HepG2 (cell line): ENCODE data around the gene CKAP2L. TPM values are rescaled to one million over a fixed set of nuclear protein-coding genes. Genes with fewer than 3 reads are reported as not detected.

ENCODE experiments used
- CENPT ChIP-seq: sonication (generic); formaldehyde crosslinking; IDR thresholded peaks from 2 replicates; pipeline ENCODE4 v1.8.0; 2022; ENCODE audit warnings: low read depth, mild to moderate bottlenecking, moderate library complexity, missing genetic modification reagents
- ETV5 ChIP-seq: IDR thresholded peaks from 2 replicates; pipeline ENCODE4 v1.6.1; 2018; ENCODE audit warnings: missing biosample characterization, missing genetic modification reagents, inconsistent platforms, borderline replicate concordance
- KLF15 ChIP-seq: sonication (generic); formaldehyde crosslinking; IDR thresholded peaks from 2 replicates; pipeline ENCODE4 v1.8.1; 2023; ENCODE audit warnings: borderline replicate concordance, mild to moderate bottlenecking, inconsistent platforms, missing genetic modification reagents, mixed read lengths
- PHB2 ChIP-seq: fragments of 450-650 bp; IDR thresholded peaks from 2 replicates; pipeline ENCODE4 v1.6.1; 2018; ENCODE audit not compliant: partially characterized antibody
- PITX1 ChIP-seq: sonication (generic); formaldehyde crosslinking; IDR thresholded peaks from 2 replicates; pipeline ENCODE4 v1.5.1; 2020; ENCODE audit warnings: mild to moderate bottlenecking, missing genetic modification reagents
- RXRB ChIP-seq: IDR thresholded peaks from 2 replicates; pipeline ENCODE4 v1.6.1; 2016; ENCODE audit warnings: borderline replicate concordance, missing genetic modification reagents, missing compliant biosample characterization
- ZFP36L2 ChIP-seq: sonication (generic); formaldehyde crosslinking; IDR thresholded peaks from 2 replicates; pipeline ENCODE4 v1.4.0; 2020; ENCODE audit warnings: missing genetic modification reagents
- ZIK1 ChIP-seq: sonication (generic); formaldehyde crosslinking; IDR thresholded peaks from 2 replicates; pipeline ENCODE4 v1.5.0; 2020; ENCODE audit warnings: mild to moderate bottlenecking, low read depth, missing genetic modification reagents, borderline replicate concordance
- ZNF138 ChIP-seq: sonication (generic); formaldehyde crosslinking; IDR thresholded peaks from 2 replicates; pipeline ENCODE4 v1.5.0; 2020; ENCODE audit warnings: mild to moderate bottlenecking, low read depth, missing genetic modification reagents
- ZNF549 ChIP-seq: sonication (generic); formaldehyde crosslinking; IDR thresholded peaks from 2 replicates; pipeline ENCODE4 v1.5.0; 2020; ENCODE audit warnings: missing genetic modification reagents
- ZNF564 ChIP-seq: sonication (generic); formaldehyde crosslinking; IDR thresholded peaks from 2 replicates; pipeline ENCODE4 v1.8.1; 2023; ENCODE audit warnings: mild to moderate bottlenecking, missing genetic modification reagents
- polyA plus RNA-seq, 8 experiments: library from polyadenylated mRNA; depleted of rRNA in 3 of 8; stranded (reverse) in 7 of 8; unstranded in 1 of 8; fragments of >200 nt; fragmentation: Illumina TruSeq in 4 of 8; extraction: Trizol in 4 of 8; gene quantifications; 2 replicates each; pipeline versions ENCODE4 v1.2.1 to v1.2.3, GENCODE V29; 2011 to 2016; ENCODE audit warnings: low read depth in 4 of 8, missing spikeins in 1 of 8, mixed read lengths in 1 of 8; ENCODE audit not compliant: insufficient read depth in 1 of 8
- total RNA-seq, 5 experiments: library from RNA; depleted of rRNA; stranded (reverse); fragments of >200 nt; fragmentation: Illumina TruSeq; extraction: Trizol; gene quantifications; 2 replicates each; pipeline ENCODE4 v1.2.3, GENCODE V29; 2016; ENCODE audit warnings: low read depth in 1 of 5
- TF ChIP-seq, protein P1 (sequence below), 2 experiments: sonication (generic) in 1 of 2; formaldehyde crosslinking in 1 of 2; IDR thresholded peaks; 2 replicates each; pipeline versions ENCODE4 v1.6.1 to v1.9.0; 2014 to 2022; ENCODE audit warnings: antibody characterized with exemption in 1 of 2, borderline replicate concordance in 1 of 2, inconsistent platforms in 1 of 2, low read depth in 1 of 2, missing genetic modification reagents in 1 of 2
- TF ChIP-seq, protein P2 (sequence below): IDR thresholded peaks from 2 replicates; pipeline ENCODE4 v1.6.1; 2016; ENCODE audit warnings: missing compliant biosample characterization, missing genetic modification reagents, borderline replicate concordance
- TF ChIP-seq, protein P3 (sequence below): sonication (generic); formaldehyde crosslinking; IDR thresholded peaks from 2 replicates; pipeline ENCODE4 v1.4.0; 2020; ENCODE audit warnings: missing genetic modification reagents, borderline replicate concordance
- TF ChIP-seq, protein P4 (sequence below): IDR thresholded peaks from 2 replicates; pipeline ENCODE4 v1.6.1; 2016; ENCODE audit warnings: missing compliant biosample characterization, missing genetic modification reagents, borderline replicate concordance
- TF ChIP-seq, protein P5 (sequence below): sonication (generic); formaldehyde crosslinking; IDR thresholded peaks from 2 replicates; pipeline ENCODE4 v1.4.0; 2020; ENCODE audit warnings: mild to moderate bottlenecking, missing genetic modification reagents

CKAP2L gene
- total and polyA plus RNA-seq, 2 of the 13 experiments (the other 11 are each of a cell fraction or from before 2014, with no cell fraction given), result 7.1 to 9.5 TPM

DNA sequence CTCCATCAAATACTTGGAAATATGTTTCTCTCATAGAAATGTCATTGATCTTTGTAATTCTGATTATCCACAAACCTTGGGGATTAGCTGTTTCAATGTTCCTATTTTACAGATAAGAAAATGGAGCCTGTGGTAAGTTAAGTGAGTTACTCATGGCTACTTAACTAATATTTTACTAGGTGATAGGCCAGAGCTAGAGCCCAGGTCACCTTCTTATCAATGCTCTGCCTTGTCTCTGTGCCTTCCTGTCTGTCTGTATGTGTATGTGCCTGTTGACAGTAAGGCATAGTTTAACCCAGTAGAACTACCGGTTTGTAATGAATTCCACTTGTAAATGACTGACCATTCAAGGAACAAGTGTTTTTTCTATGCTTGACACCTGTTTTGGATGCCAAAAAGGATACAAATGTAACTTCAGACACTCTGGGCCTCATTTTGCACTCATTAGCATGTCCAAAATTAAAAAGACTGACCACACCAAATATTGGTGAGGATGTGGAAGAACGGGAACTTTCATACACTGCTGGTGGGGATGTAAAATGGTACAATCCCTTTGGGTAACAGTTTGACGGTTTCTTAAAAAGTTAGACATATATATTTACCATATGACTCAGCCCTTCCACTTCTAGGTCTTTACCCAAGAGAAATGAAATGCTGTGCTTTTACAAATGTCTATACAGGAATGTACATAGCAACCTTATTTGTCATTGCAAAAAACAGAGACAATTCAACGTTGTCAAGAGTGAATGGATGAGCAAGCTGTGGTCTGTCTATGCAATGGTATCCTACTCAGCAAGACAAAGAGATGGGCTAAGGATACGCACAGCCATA is 39.5 kb upstream of the CKAP2L start (continued):
- TF ChIP-seq, protein P1, sequence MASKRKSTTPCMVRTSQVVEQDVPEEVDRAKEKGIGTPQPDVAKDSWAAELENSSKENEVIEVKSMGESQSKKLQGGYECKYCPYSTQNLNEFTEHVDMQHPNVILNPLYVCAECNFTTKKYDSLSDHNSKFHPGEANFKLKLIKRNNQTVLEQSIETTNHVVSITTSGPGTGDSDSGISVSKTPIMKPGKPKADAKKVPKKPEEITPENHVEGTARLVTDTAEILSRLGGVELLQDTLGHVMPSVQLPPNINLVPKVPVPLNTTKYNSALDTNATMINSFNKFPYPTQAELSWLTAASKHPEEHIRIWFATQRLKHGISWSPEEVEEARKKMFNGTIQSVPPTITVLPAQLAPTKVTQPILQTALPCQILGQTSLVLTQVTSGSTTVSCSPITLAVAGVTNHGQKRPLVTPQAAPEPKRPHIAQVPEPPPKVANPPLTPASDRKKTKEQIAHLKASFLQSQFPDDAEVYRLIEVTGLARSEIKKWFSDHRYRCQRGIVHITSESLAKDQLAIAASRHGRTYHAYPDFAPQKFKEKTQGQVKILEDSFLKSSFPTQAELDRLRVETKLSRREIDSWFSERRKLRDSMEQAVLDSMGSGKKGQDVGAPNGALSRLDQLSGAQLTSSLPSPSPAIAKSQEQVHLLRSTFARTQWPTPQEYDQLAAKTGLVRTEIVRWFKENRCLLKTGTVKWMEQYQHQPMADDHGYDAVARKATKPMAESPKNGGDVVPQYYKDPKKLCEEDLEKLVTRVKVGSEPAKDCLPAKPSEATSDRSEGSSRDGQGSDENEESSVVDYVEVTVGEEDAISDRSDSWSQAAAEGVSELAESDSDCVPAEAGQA (IDR thresholded peaks at IDR 0.05; ENCODE audit: low read depth), result no peak
- TF ChIP-seq, protein P1 (CRISPR knock-in tag; IDR thresholded peaks at IDR 0.05; ENCODE audit: borderline replicate concordance), result no peak
- TF ChIP-seq ZNF138, result no peak
- TF ChIP-seq CENPT (CRISPR knock-in tag), result no peak
- TF ChIP-seq ZNF564 (CRISPR knock-in tag), result no peak
- no peak for TF ChIP-seq ZIK1 (CRISPR knock-in tag)
- no peak for TF ChIP-seq ZNF549
- TF ChIP-seq ZFP36L2 (CRISPR knock-in tag), result no peak
- no peak for TF ChIP-seq PHB2
- no peak for TF ChIP-seq KLF15 (CRISPR knock-in tag)
- TF ChIP-seq PITX1 (CRISPR knock-in tag), result no peak
- TF ChIP-seq, protein P2, sequence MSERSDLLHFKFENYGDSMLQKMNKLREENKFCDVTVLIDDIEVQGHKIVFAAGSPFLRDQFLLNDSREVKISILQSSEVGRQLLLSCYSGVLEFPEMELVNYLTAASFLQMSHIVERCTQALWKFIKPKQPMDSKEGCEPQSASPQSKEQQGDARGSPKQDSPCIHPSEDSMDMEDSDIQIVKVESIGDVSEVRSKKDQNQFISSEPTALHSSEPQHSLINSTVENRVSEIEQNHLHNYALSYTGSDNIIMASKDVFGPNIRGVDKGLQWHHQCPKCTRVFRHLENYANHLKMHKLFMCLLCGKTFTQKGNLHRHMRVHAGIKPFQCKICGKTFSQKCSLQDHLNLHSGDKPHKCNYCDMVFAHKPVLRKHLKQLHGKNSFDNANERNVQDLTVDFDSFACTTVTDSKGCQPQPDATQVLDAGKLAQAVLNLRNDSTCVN (CRISPR knock-in tag), result no peak
- TF ChIP-seq RXRB, result peak; percentile 89
- TF ChIP-seq, protein P3, sequence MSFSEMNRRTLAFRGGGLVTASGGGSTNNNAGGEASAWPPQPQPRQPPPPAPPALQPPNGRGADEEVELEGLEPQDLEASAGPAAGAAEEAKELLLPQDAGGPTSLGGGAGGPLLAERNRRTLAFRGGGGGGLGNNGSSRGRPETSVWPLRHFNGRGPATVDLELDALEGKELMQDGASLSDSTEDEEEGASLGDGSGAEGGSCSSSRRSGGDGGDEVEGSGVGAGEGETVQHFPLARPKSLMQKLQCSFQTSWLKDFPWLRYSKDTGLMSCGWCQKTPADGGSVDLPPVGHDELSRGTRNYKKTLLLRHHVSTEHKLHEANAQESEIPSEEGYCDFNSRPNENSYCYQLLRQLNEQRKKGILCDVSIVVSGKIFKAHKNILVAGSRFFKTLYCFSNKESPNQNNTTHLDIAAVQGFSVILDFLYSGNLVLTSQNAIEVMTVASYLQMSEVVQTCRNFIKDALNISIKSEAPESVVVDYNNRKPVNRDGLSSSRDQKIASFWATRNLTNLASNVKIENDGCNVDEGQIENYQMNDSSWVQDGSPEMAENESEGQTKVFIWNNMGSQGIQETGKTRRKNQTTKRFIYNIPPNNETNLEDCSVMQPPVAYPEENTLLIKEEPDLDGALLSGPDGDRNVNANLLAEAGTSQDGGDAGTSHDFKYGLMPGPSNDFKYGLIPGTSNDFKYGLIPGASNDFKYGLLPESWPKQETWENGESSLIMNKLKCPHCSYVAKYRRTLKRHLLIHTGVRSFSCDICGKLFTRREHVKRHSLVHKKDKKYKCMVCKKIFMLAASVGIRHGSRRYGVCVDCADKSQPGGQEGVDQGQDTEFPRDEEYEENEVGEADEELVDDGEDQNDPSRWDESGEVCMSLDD (CRISPR knock-in tag), result no peak
- TF ChIP-seq, protein P4, sequence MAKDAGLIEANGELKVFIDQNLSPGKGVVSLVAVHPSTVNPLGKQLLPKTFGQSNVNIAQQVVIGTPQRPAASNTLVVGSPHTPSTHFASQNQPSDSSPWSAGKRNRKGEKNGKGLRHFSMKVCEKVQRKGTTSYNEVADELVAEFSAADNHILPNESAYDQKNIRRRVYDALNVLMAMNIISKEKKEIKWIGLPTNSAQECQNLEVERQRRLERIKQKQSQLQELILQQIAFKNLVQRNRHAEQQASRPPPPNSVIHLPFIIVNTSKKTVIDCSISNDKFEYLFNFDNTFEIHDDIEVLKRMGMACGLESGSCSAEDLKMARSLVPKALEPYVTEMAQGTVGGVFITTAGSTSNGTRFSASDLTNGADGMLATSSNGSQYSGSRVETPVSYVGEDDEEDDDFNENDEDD (CRISPR knock-in tag), result no peak
- TF ChIP-seq, protein P5, sequence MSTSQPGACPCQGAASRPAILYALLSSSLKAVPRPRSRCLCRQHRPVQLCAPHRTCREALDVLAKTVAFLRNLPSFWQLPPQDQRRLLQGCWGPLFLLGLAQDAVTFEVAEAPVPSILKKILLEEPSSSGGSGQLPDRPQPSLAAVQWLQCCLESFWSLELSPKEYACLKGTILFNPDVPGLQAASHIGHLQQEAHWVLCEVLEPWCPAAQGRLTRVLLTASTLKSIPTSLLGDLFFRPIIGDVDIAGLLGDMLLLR, result no peak
- TF ChIP-seq ETV5, result peak; percentile 92
